NK-92 treated with Interleukin-12 subunit alpha and Interleukin-12 subunit beta, amount 100 ng/mL, for 24 hours (cell line): ENCODE measurements around the gene NKX2-1.
"Not testable (repeated sequence)": the region's sequence is repeated elsewhere in the genome, so short reads cannot be mapped to it uniquely, and the experiment has no call there.

Source experiments
- DNase-seq: peaks from one replicate; lab custom pipeline; 2025; lab: John Stamatoyannopoulos, UW

The NKX2-1 gene

GRCh38 chr14:36505181-36505815 lies 14.7 kb downstream of the NKX2-1 start:
- no peak for DNase-seq

- DNase-seq = no peak
These were observed 15.3 kb downstream of the NKX2-1 start for GRCh38 chr14:36504771-36505175.

GRCh38 chr14:36503771-36504741 lies 16.0 kb downstream of the NKX2-1 start:
- DNase-seq = no peak

GRCh38 chr14:36502558-36503508 lies 17.2 kb downstream of the NKX2-1 start:
- DNase-seq = no peak

- DNase-seq = no peak
These were observed 21.1 kb downstream of the NKX2-1 start for GRCh38 chr14:36498938-36499337.

GRCh38 chr14:36496346-36496745 lies 23.7 kb downstream of the NKX2-1 start:
- DNase-seq = no peak

- no peak for DNase-seq
These were observed 24.4 kb downstream of the NKX2-1 start for GRCh38 chr14:36495666-36496065.

GRCh38 chr14:36493761-36494160 lies 26.3 kb downstream of the NKX2-1 start:
- no peak for DNase-seq

GRCh38 chr14:36485773-36486172 lies 34.3 kb downstream of the NKX2-1 start:
- DNase-seq = no peak

- no peak for DNase-seq
These were observed 40.7 kb downstream of the NKX2-1 start for GRCh38 chr14:36479344-36479743.

GRCh38 chr14:36478782-36479181 lies 41.2 kb downstream of the NKX2-1 start:
- DNase-seq = no peak

GRCh38 chr14:36477266-36477665 lies 42.8 kb downstream of the NKX2-1 start:
- no peak for DNase-seq

- not testable (repeated sequence) for DNase-seq
These were observed 44.0 kb downstream of the NKX2-1 start for GRCh38 chr14:36476061-36476460.

- no peak for DNase-seq
These were observed 45.4 kb downstream of the NKX2-1 start for GRCh38 chr14:36474593-36474992.

- DNase-seq = no peak
These were observed 48.6 kb downstream of the NKX2-1 start for GRCh38 chr14:36471431-36471830.

GRCh38 chr14:36467332-36467731 lies 52.7 kb downstream of the NKX2-1 start:
- DNase-seq = no peak
